HEK293 (cell line): ENCODE data around the gene PCBP3.
"Not testable (repeated sequence)": the region's sequence is repeated elsewhere in the genome, so short reads cannot be mapped to it uniquely, and the experiment has no call there.

Experiments
- CTCF ChIA-PET: fragments of 350-600 bp; formaldehyde crosslinking; extraction: SDS; loops from one replicate; lab custom pipeline; 2021; ENCODE audit warnings: antibody characterized with exemption; lab: Yijun Ruan, JAX
- POLR2A ChIA-PET: fragments of 300-600 bp; formaldehyde crosslinking; extraction: SDS; loops from one replicate; lab custom pipeline; 2020; ENCODE audit warnings: antibody characterized with exemption, inconsistent platforms; lab: Yijun Ruan, JAX
- H3K27ac ChIP-seq: fragments of 200-500 bp; sonication (Bioruptor generic); 2 replicates; pipeline ENCODE4 v1.5.1; 2014; ENCODE audit warnings: low read depth, low read length, control low read depth, inconsistent platforms; ENCODE audit errors: extremely low read depth
- H3K36me3 ChIP-seq, 2 experiments: fragments of 200-500 bp in 1 of 2; sonication (Bioruptor generic) in 1 of 2; 1 replicate in 1 of 2; 2 replicates in 1 of 2; pipeline ENCODE4 v1.5.1; 2014 to 2017; ENCODE audit warnings: inconsistent platforms in 2 of 2, low read length in 2 of 2; ENCODE audit not compliant: control insufficient read depth in 2 of 2, insufficient read depth in 1 of 2
- H3K4me1 ChIP-seq: fragments of 200-500 bp; sonication (Bioruptor generic); 2 replicates; pipeline ENCODE4 v1.5.1; 2014; ENCODE audit warnings: mild to moderate bottlenecking, low read length, inconsistent platforms; ENCODE audit not compliant: control insufficient read depth, insufficient read depth
- H3K4me3 ChIP-seq: 2 replicates; pipeline ENCODE4 v1.5.1; 2011; ENCODE audit warnings: low read depth, mild to moderate bottlenecking, control low read depth, low read length, moderate library complexity
- H3K9me3 ChIP-seq: fragments of 200-500 bp; sonication (Bioruptor generic); 2 replicates; pipeline ENCODE4 v1.5.1; 2014; ENCODE audit warnings: low read depth, low read length, inconsistent platforms; ENCODE audit not compliant: control insufficient read depth, insufficient read depth
- PRDM4 ChIP-seq: fragments of 450-650 bp; formaldehyde crosslinking; IDR thresholded peaks from 2 replicates; pipeline ENCODE4 v1.5.1; 2017; ENCODE audit warnings: missing biosample characterization, missing genetic modification characterization
- ZBTB17 ChIP-seq: fragments of 450-650 bp; formaldehyde crosslinking; IDR thresholded peaks from 2 replicates; pipeline ENCODE4 v1.5.1; 2016; ENCODE audit warnings: missing biosample characterization, missing genetic modification characterization
- ZIC2 ChIP-seq: fragments of 450-650 bp; formaldehyde crosslinking; IDR thresholded peaks from 2 replicates; pipeline ENCODE4 v1.5.1; 2016; ENCODE audit warnings: missing biosample characterization, missing genetic modification characterization
- ZNF184 ChIP-seq: fragments of 450-650 bp; IDR thresholded peaks from 2 replicates; pipeline ENCODE4 v1.5.1; 2018; ENCODE audit warnings: missing biosample characterization, mild to moderate bottlenecking, missing genetic modification characterization
- ZNF324 ChIP-seq: fragments of 450-650 bp; formaldehyde crosslinking; IDR thresholded peaks from 2 replicates; pipeline ENCODE4 v1.5.1; 2016; ENCODE audit warnings: missing biosample characterization, missing genetic modification characterization
- ZNF404 ChIP-seq: fragments of 450-650 bp; formaldehyde crosslinking; IDR thresholded peaks from 2 replicates; pipeline ENCODE4 v1.5.1; 2017; ENCODE audit warnings: missing biosample characterization, missing genetic modification characterization
- ZNF501 ChIP-seq: fragments of 450-650 bp; formaldehyde crosslinking; IDR thresholded peaks from 2 replicates; pipeline ENCODE4 v1.5.1; 2016; ENCODE audit warnings: missing biosample characterization, missing genetic modification characterization
- ZNF585B ChIP-seq: fragments of 450-650 bp; formaldehyde crosslinking; IDR thresholded peaks from 2 replicates; pipeline ENCODE4 v1.5.1; 2016; ENCODE audit warnings: missing biosample characterization, missing genetic modification characterization
- TF ChIP-seq, protein P1 (sequence below): IDR thresholded peaks from 2 replicates; pipeline ENCODE4 v1.6.1; 2011; ENCODE audit warnings: mild to moderate bottlenecking, low read depth, low read length, borderline replicate concordance

PCBP3 gene

GRCh38 chr21:45607909-45608295, 35.6 kb upstream of the PCBP3 start:
- ChIA-PET CTCF (interaction anchor here (0.9 kb wide), 1 partner anchor 11 kb away, joined by 5 read pairs; no protein-coding TSS in a partner anchor), POLR2A (no interaction called here)
- Histone ChIP-seq H3K36me3 (no peaks in the 10 kb centered on the region), H3K4me1 (no peaks in the 10 kb centered on the region), H3K9me3 (no peaks in the 10 kb centered on the region), H3K4me3 (no peak overlapping the region), H3K27ac (no peak overlapping the region)
- no peak for TF ChIP-seq ZNF501 (tag by site-specific recombination)
- TF ChIP-seq ZNF324 (tag by site-specific recombination): no peak
- TF ChIP-seq ZBTB17 (tag by site-specific recombination): peak; percentile 24; the same call in 1 of the 2 replicates

GRCh38 chr21:45608747-45609470, 34.6 kb upstream of the PCBP3 start:
- CTCF ChIA-PET: interaction anchor here (0.9 kb wide), 1 partner anchor 12 kb away, joined by 5 read pairs; no protein-coding TSS in a partner anchor
- H3K4me3 ChIP-seq, H3K9me3 ChIP-seq, H3K36me3 ChIP-seq, H3K27ac ChIP-seq, H3K4me1 ChIP-seq, POLR2A ChIA-PET: not testable (repeated sequence)
- peak; percentile 96 for TF ChIP-seq ZNF184 (tag by site-specific recombination)
- peak; percentile 18; the same call in 1 of the 2 replicates for TF ChIP-seq ZIC2 (tag by site-specific recombination)

DNA sequence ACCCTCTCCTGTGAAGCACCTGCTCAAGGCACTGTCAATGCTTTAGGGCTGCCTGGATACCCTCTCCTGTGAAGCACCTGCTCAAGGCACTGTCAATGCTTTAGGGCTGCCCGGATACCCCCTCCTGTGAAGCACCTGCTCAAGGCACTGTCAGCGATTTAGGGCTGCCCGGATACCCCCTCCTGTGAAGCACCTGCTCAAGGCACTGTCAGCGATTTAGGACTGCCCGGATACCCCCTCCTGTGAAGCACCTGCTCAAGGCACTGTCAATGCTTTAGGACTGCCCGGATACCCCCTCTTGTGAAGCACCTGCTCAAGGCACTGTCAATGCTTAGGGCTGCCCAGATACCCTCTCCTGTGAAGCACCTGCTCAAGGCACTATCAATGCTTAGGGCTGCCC, 33.9 kb upstream of the PCBP3 start:
- H3K36me3 ChIP-seq, CTCF ChIA-PET, H3K4me3 ChIP-seq, H3K4me1 ChIP-seq, H3K9me3 ChIP-seq, H3K27ac ChIP-seq, POLR2A ChIA-PET: not testable (repeated sequence)

- no peaks in the 10 kb centered on the region for H3K9me3 ChIP-seq
- TF ChIP-seq, protein P1, sequence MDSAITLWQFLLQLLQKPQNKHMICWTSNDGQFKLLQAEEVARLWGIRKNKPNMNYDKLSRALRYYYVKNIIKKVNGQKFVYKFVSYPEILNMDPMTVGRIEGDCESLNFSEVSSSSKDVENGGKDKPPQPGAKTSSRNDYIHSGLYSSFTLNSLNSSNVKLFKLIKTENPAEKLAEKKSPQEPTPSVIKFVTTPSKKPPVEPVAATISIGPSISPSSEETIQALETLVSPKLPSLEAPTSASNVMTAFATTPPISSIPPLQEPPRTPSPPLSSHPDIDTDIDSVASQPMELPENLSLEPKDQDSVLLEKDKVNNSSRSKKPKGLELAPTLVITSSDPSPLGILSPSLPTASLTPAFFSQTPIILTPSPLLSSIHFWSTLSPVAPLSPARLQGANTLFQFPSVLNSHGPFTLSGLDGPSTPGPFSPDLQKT: no peak
- TF ChIP-seq ZNF585B (tag by site-specific recombination) (no peak), ZNF404 (tag by site-specific recombination) (no peak), PRDM4 (tag by site-specific recombination) (no peak)
- H3K27ac ChIP-seq: no peak overlapping the region
- no peaks in the 10 kb centered on the region for H3K36me3 ChIP-seq
- ChIA-PET CTCF (interaction anchor here (1.0 to 2.1 kb wide), 2 partner anchors 15 to 202 kb away, joined by 3 to 8 read pairs; no protein-coding TSS in a partner anchor), POLR2A (no interaction called here)
- no peaks in the 10 kb centered on the region for H3K4me1 ChIP-seq
- H3K4me3 ChIP-seq: no peak overlapping the region
Measured at GRCh38 chr21:45611296-45611695, 32.2 kb upstream of the PCBP3 start.
